HL-60 (cell line): Measurements from ENCODE around the gene COL25A1.

Source experiments
- GABPA ChIP-seq: IDR thresholded peaks from 2 replicates; pipeline ENCODE4 v1.6.1; 2012; ENCODE audit warnings: low read depth
- POLR2AphosphoS5 ChIP-seq: IDR thresholded peaks from 2 replicates; pipeline ENCODE4 v1.6.1; 2012; ENCODE audit warnings: low read depth
- REST ChIP-seq: IDR thresholded peaks from 2 replicates; pipeline ENCODE4 v1.6.1; 2012; ENCODE audit warnings: low read depth; ENCODE audit not compliant: insufficient replicate concordance
- SPI1 ChIP-seq: IDR thresholded peaks from 2 replicates; pipeline ENCODE4 v1.6.1; 2012; ENCODE audit warnings: low read depth, mild to moderate bottlenecking, borderline replicate concordance
- TF ChIP-seq, protein P1 (sequence below): IDR thresholded peaks from one replicate; pipeline ENCODE4 v1.5.1; 2011; ENCODE audit warnings: low read length, control low read depth, inconsistent platforms; ENCODE audit not compliant: insufficient read depth

DNA sequence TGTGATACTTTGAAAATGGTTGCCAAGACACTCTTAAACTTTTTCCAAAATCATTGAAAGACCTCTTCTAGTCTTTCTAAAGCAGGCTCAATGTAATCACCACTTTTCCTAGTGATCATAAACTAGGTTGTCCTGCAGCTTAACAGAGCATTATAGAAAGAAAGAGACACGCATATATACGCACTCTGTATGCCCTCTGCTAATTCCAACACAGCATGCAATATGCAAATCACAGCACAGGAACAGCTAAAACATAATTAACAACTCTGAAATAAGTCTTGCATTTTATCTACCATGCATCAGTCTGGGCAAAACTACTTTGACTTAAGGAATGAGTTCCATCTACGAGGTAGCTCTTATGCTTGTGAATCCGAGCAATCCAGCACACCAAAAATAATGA, 94.6 kb downstream of the COL25A1 start:
- TF ChIP-seq REST (no peak), SPI1 (no peak), POLR2AphosphoS5 (no peak), GABPA (no peak)
- TF ChIP-seq, protein P1, sequence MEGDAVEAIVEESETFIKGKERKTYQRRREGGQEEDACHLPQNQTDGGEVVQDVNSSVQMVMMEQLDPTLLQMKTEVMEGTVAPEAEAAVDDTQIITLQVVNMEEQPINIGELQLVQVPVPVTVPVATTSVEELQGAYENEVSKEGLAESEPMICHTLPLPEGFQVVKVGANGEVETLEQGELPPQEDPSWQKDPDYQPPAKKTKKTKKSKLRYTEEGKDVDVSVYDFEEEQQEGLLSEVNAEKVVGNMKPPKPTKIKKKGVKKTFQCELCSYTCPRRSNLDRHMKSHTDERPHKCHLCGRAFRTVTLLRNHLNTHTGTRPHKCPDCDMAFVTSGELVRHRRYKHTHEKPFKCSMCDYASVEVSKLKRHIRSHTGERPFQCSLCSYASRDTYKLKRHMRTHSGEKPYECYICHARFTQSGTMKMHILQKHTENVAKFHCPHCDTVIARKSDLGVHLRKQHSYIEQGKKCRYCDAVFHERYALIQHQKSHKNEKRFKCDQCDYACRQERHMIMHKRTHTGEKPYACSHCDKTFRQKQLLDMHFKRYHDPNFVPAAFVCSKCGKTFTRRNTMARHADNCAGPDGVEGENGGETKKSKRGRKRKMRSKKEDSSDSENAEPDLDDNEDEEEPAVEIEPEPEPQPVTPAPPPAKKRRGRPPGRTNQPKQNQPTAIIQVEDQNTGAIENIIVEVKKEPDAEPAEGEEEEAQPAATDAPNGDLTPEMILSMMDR = no peak
